ENCODE data around the gene PLCH2.

The PLCH2 gene

DNA sequence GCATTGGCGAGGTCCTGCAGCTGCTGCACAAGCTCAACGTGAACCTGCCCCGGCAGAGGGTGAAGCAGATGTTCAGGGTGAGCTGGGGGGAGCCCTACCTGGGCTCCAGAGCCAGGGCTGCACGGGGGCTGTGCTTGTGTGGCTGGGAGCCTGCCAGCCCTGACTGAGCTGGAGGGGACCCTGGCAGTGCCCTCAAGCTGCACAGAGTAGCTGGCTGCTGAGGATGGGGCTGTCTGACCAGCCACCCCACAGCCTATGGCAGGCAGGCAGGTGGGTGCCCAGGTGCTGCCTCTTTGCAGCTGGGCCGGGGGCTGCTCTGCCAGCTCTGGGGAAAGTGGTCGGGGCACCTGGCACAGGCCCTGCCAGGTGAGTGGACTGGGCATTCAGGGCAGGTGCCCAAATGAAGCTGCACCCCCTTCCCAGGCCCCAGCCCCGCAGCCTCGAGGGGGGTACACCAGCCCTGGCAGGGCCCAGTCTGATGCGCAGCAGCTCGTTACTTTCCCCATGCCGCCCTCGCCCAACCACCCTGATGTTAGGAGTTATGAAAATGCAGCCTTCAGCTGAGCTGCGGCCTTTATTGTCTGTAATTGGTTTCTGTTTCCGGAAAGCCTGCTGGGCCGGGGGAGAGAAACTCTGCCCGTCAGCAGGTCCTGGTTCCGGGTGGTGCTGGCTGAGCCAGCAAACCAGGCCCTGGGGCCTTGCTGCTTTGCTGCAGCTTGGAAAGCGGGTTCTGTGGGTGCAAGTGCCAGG lies 4.3 kb downstream of the PLCH2 start:
- DNase-seq = no peak

DNA sequence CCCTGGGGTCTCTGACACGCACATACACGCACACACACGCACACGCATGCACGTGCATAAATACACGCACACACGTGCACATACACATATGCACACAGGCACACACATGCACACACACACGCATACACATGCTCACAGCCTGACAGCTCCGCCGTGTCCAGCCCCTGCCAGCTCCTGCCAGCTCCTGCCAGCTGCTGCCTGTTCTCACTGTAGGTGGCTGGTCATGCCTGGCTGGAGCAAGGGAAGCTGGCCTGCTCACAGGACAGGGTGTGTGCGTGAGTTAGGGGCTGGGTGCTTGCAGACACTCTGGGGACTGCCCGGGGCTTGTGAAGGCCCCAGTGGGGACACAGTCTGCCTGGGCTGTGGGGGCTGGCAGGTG lies 4.9 kb downstream of the PLCH2 start:
- no peak for DNase-seq

DNA sequence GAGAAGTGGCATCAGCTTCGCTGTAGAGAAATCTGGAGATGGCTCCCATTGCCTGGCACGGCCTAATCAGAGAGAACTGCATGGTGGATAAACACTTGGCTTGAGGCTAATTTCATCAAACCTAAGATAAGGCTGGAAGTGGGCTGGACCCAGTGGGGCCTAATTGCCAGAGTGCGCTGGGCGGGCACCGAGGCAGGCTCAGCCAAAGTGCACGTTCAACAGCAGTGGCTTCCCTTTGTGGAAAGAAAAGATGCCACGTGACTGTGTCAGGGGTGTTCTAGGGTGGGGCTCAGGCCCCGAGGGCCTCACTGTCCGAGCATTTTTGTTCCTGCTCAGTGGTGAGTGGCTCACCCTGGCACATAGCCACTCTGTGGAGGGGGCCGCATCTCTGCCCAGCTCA lies 5.8 kb downstream of the PLCH2 start:
- DNase-seq = no peak

DNA sequence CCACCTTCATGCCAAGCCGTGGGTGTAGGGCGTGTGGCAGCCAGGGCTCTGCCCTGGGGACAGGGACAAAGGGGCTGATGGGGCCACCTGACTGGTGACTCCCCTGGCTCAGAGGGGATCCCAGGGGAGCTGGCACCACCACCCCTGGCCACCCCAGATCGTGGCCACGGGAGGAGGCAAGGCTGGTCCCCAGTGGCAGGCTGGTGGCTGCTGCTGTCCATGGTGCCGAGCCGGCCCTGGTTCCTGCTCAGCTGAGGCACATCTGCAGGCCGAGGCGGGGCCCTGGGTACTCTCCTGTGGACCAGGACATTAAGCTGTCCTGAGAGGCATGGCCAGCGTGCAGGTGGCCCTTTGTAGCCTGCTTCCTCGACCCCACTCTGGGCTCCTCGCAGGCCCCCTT lies 6.5 kb downstream of the PLCH2 start:
- DNase-seq = no peak

DNA sequence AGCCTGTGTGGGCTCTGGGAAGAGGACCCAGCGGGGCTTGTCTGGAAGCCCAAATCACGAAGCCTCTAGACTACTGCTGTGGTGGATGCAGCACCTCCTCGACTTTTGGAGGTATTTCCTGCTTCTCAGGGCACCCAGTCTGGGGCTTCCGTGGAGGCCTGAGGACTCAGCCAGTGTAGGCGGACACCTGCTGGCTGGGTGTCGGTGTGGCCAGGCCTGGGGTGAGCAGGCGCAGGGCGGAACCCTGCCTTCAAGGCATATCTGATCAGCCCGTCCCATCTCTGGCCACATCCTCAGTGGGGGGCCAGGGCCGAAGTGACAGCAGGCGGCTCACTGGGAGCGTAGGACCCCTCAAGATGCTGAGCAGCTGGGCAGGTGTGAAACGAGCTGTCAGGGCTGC lies 6.9 kb downstream of the PLCH2 start:
- no peak for DNase-seq

DNA sequence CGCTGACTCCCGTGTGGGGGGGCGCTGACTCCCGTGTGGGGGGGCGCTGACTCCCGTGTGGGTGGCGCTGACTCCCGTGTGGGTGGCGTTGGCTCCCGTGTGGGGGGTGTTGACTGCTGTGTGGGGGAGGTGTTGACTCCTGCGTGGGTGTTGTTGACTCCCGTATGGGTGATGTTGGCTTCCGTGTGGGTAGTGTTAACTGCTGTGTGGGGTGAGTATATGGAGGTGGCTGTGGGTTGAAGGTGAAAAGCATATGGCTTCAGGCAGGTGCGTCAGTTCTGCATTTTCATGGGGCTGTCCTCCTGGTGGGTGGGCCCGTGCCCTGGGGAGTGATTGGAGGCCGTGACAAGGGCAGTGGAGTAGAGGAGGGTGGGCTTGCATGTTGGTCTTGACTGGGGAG lies 7.9 kb downstream of the PLCH2 start:
- no peak for DNase-seq

DNA sequence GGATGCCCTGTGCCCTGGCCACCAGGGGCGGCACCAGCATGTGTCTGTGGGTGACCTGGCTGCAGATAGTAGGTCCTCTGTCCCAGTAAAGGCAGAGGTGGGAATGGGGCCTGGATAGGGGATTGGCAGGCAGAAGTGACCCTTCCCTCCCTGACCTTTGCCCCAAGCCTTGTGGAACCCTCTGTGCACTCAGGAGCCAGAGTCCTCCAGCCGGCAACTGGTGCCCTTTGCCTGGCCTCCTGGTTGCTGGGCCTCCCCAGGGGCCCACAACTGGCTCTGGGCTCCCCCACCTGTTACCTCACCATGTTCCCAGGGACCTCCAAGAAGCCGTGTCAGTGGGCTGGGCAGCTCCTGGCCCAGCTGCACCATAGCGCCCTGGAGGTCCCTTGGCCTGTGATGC lies 10.0 kb downstream of the PLCH2 start:
- DNase-seq = no peak

DNA sequence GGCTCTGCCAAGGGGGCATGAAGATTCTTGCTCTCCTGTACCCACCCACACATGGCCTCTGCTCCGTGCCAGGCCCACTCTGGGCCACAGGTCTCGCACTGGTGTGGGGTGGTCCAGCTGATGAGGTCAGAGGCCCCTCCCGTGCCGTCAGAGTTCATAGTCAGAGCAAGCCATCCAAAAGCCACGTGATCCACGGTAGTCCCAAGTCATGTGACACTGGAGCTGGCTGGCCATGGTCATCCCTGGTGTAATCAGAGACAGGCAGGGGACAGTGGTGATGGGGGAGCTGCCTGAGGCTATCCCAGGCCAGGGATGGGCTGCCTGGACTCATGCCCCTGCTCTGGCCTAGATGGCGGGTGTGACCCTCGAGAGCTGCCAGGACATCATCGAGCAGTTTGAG lies 10.5 kb downstream of the PLCH2 start:
- no peak for DNase-seq

DNA sequence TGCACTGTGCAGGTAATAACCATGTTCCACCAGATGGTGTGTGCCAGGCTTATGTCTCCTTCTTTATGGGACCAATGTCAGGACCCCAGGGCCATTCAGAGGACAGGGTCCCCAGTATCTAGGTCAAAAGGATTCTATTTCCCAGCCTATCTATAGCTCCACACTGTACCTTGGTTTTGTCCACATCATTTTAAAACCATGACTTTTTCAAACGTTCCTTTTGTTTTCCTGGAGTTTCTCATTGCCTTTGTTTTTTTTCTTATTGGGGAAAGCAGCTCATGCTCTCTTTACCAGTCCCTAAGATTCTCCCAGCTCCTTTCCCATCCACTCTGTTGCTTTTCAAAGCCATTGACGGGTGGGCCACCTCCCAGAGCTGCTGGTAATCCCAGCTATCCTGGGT lies 12.6 kb downstream of the PLCH2 start:
- no peak for DNase-seq

DNA sequence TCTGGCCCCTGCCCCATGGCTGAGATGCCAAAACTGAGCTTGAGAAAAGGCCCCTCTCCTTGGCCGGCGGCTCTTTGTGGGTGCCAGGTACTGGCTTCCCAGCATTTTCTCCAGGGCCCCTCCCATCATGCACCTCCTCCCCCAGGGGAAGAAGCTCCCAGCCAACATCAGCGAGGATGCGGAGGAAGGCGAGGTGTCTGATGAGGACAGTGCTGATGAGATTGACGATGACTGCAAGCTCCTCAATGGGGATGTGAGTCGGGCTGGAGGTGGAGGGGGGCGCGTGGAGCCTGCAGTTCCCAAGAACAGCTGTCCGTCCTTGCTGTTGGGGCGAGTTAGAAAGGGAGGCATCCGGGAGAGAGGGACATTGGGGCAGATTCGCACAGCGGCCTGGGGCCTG lies 13.5 kb downstream of the PLCH2 start:
- DNase-seq = no peak

DNA sequence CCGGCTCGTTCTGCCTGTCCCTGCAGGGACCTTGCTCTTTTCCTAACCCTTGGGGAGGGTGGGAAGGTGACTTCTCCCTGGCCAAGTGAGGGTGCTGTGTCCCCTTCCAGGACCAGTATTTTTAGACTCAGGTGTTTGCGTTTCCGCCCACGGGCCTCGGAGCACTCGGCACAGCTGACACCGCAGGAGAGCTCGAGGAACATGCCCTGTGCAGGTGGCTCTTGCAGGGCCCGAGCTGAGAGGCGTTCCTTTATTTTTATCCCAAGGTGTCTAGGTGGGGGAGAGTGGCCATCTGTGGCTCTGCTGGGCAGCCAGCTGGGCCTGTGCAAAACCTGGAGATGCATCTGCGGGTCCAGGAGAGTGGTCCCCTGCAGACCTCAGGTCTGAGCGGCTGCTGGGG lies 16.0 kb downstream of the PLCH2 start:
- DNase-seq = no peak

DNA sequence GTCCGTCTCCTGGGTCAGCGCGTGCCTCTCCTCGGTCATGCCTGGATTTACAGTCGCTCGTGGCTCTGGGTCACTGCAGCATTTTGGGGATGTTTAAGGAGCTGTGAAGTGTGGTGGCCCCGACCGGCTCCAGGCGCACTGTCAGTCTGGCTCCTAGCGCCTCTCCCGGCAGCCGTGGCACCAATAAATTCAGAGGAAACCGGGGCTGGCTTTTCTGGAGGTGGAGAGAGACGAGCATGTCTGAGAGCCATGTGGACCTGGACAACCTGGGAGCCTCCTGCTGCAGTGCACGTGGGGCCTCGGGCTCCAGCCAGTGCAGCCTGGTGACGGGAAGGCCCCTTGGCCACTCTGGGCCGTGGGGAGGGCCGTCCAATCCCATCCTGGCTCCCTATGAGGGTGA lies 17.1 kb downstream of the PLCH2 start:
- no peak for DNase-seq

DNA sequence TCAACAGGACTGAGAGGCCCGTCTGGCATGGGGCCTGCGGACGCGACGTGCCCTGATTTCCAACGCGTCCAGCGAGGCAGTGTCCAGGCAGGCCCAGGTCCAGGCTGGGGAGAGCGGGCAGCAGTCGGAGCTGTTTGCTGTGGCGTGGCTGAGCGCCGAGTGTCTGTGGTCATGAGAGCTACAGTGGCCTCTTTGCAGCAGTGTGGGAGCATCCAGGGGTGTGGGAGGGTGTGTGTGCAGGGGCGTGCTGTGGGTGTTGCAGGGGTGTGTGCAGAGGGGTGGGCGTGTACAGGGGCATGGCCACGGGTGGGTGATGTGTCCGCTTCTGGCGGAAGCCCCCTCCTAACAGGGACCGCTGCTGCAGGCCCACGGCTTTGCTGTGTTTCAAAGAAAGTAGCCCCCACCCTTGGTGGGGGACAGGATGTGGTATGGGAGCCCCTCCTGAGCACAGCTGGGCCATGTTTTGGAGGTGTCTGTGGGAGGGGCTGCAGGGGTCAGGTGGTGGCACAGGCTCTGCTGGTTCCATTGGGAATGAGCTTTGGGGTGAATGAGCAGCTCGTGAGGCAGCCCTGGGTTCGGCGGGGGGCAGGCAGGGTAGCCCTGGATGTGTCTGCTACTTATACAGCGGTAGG lies 17.7 kb downstream of the PLCH2 start:
- no peak for DNase-seq

DNA sequence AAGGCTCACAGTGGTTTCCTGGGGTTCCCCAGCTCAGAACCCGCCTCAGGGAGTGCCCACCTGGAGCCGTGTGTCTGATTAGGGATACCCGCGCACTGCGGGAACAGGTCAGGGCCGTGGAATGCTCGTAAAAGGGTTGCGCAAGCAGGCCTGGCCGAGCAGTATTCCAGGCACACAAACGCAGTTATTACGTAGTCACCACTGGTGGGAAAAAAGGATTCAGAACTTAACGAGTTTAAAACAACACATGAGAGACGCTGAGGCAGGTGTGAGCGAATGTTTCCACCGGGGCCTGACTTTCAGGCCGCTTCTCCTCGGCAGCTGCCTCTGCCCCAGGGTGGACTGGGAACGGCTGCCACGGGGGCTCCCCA lies 18.2 kb downstream of the PLCH2 start:
- no peak for DNase-seq

DNA sequence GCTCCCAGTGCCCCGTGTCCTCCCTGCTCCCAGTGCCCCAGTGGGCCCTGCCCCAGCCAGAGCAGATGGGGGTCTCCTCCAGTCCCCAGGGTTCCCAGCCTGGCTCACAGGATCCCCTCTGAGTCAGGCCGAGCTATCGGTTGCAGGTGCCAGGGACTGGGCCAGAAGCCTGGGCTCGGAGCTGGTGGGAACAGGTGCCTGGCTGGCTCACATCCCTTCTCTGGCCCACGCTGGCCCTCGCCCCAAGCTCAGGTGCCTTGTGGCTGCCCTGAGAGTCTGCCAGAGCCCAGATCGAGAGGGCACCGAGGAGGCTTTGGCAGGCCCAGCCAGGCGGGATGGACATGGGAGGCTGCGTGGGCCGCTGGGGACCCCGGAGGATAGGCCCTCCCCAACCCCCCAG lies 18.9 kb downstream of the PLCH2 start:
- DNase-seq = no peak

DNA sequence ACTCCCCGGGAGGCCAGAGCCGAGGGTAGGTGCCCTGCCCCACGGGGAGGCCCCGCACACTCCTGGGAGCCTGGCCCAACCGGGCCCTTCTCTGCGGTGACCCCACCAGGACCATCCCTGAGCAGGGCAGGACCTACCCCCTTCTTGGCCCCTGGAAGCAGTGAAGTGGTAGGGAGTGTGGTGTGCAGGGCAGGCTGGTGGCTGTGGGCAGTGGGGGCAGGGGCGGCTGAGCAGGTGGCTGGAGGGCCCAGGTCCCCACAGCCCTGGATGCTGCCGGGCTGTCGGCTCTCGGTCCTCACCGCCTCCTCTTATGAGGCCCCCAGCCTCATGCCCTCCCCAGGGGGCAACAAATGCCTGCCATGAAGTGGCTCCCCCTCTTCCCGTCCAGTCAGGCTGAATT lies 19.5 kb downstream of the PLCH2 start:
- DNase-seq = no peak

DNA sequence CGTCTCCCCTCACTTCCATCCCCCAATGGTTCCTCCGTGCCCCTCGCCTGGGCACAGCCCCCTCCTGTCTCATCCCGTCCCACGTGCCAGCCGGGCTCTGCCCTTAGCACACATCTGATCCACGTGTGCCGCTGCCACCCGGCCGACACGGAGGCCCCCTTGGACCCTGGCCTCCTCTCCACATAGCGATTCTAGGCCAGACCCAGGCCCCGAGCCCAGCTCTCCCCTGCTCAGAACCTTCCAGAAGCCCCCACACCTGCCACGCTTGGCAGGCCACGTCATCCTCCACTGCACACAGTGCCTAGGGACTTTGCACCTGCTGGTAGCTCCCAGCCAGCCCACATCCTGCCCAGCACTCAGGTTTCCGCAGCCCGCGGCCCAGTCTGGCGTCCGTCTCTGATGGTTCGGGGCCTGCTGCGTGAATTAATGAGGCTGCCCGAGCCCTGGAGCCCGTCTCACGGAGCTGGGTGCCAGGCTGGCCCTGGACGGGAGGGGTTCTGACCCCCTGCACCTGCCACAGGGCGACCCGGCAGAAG lies 20.1 kb downstream of the PLCH2 start:
- DNase-seq = no peak

DNA sequence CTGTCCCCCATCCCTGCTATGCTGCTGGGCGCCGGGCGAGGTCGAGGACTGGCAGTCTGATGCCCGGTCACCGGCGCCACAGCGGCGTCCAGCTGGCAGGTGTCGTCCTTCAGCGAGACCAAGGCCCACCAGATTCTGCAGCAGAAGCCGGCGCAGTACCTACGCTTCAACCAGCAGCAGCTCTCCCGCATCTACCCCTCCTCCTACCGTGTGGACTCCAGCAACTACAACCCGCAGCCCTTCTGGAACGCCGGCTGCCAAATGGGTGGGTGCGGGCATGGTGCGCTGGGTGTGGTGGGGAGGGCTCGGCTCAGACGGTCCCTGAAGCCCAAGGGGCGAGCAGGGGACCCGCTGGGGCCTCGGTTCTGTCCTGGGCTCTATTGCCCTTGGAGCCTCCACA lies 20.7 kb downstream of the PLCH2 start:
- DNase-seq = no peak

DNA sequence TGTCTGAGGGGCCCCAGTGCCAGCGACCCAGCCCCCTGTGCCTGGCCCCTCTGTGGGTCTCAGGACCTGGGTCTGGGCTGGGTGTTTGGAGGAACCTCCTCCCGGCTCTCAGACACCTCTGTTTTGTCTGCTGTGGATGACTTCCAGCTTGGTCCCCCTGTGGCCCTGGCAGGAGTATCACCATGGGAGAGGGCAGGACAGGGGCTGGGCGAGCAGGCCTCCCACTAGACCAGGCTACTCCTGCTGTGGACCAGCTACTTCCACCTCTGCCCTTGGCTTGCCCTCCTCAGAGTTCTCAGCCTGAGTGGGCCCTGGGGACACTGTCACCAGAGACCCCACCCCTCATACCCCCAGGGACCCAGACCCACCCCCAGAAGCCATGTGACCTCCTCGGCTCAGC lies 21.8 kb downstream of the PLCH2 start:
- DNase-seq = no peak

DNA sequence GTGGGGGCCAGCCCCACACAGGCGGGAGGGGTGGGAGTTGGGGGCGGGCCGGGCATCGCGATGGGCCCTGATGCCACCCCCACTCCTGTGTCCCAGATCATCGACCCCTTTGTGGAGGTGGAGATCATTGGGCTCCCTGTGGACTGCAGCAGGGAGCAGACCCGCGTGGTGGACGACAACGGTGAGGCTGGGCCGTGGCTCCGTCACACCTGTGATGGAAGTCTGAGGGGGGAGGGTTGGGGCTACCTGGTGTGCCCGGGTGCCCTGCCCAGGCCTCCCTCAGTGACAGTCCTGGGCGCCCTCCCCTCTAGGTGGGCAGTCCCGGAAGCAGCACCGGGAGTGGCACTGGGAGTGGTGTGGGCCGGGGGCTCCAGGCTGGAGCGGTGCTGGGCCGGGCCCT lies 22.6 kb downstream of the PLCH2 start:
- DNase-seq = no peak

DNA sequence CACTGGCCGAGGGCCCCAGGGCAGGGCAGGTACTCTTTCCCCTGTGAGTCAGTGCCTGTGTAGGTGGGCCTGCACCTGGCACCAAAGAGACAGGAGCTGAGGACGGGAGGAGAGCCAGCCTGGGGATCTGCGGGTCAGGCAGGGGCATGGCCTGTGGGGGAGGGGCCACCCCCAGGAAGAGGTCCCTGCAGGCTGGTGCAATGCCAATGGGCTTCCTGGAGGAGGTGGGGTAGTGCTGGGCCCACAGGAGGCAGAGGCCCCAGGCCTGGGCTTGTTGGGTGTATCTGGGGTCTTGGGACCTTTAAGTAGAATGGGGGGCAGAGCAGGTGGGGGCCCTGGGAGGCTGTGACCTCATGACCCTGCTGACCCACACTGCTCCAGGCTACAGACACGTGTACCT lies 23.2 kb downstream of the PLCH2 start:
- DNase-seq = no peak

DNA sequence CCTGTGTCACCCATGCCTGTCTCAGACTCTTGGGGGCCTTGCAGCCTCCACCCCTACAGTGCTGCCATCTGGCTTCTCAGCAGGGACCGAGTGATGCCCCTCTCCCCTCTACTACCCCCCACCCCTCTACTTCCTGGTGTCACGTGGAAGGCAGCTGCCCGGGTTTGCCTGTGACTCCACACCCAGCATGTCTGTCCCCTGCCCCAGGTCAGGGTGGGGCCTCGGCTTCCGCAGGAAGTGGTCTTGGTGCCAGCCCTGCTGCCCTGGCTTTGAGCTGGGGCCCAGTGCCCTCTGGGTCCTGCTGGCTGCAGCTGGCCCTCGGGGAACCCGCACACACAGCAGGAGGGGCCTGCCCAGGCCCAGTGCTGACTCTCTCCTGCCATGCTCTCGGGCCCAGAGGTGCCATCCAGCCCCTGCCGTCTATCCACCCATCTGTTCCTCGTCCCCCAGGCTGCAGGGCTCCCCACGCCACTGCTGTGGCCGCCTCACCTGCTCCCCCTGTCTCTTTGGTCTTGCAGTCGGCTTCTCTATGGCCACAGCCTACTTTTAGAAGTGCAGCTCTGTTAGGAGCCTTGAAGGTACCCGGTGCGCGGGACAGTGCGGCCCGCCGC lies 24.0 kb downstream of the PLCH2 start:
- no peak for DNase-seq

DNA sequence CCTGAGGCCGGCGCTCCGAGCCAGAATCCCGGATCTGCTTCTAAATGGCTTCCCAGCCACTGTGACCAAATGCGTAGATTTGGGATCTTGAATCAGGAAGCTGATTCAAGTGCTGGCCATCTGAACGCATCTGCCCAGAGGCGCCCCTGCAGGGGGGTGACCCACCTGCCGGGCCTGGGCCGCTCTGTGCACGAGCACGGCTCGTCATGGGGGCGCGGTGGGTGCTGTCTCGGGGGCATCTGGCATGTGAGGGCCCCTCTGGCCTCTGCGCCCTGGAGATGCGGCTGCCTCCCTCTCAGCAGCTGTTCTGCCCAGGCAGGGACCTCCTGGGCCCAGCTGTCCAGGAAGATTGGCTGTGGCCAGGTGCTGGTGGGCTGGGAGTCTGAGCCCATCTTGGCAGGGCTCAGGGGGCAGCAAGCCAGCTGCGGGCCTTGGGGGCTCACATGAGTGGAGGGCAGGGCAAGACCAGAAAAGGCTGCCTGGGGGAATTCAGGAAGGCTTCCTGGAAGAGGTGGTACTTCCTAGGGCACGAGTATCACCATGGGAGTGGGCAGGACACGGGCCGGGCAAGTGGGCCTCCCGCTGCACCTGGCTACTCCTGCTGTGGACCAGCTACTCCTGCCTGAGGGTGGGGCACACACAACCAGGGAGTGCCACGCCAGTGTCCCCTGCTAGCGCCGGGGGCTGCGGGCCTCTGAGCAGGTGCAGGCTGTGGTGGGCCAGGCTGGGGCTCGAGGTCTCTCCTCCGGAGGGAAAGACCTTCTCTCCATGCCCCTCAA lies 25.1 kb downstream of the PLCH2 start:
- DNase-seq = no peak

DNA sequence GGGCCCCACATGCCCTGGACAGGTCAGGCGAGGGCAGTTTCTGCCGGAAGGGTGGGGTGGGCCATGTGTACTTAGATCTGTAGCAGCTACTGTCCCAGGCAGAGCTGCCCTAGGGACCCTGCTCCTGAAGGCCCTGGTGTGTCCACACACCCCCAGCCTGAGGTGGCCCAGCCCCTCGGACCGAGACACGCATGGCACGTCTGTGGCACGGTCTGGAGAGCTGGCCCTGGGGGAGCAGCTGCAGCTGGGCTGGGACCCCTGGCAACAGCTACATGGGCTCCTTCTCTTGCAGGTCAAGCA lies 25.7 kb downstream of the PLCH2 start:
- no peak for DNase-seq

Measured in bone marrow (tissue), 2 donors.